Measurements from ENCODE around the gene DHRS12.

DHRS12 gene

GRCh38 chr13:51721496-51721895, 82.5 kb downstream of the DHRS12 start:
- DNase-seq: no peak

GRCh38 chr13:51719394-51719793, 84.6 kb downstream of the DHRS12 start:
- no peak for DNase-seq
